ENCODE measurements around the gene FBXL20. TPM values are rescaled to one million over a fixed set of nuclear protein-coding genes. Genes with fewer than 3 reads are reported as not detected.

The FBXL20 gene
- polyA plus RNA-seq, 1 donor (not counting 4 experiments of a cell fraction or from before 2014, with no cell fraction given), result 4.9 TPM

GRCh38 chr17:39212841-39213480 is 188.5 kb downstream of the FBXL20 start:
- no peak for DNase-seq (ENCODE audit: low read depth, low spot score)
- no peaks in the 10 kb centered on the region for H4K20me1 ChIP-seq (ENCODE audit: control insufficient read depth, extremely low read depth, insufficient read depth, low read length)
- peaks cover 42% of the 10 kb centered on the region for H3K27me3 ChIP-seq (ENCODE audit: control insufficient read depth, extremely low read depth, insufficient read depth, low read length)
- H3K27ac ChIP-seq (ENCODE audit: control insufficient read depth, insufficient read depth, low read length), result no peak overlapping the region
- H3K4me3 ChIP-seq (ENCODE audit: control insufficient read depth in 2 of 3, extremely low read depth in 1 of 3, insufficient read depth in 2 of 3, low read depth in 1 of 3, low read length in 3 of 3), result no peak overlapping the region
- no peak overlapping the region for H2AFZ ChIP-seq (ENCODE audit: control insufficient read depth, low read length)
- no peaks in the 10 kb centered on the region for H3K9me3 ChIP-seq (ENCODE audit: control insufficient read depth, low read depth, low read length)
- TF ChIP-seq EZH2 (IDR thresholded peaks at IDR 0.05; ENCODE audit: low read length), result no peak
- no peak for TF ChIP-seq CTCF (optimal IDR thresholded peaks at IDR 0.05 in 1 of 3, IDR thresholded peaks at IDR 0.05 in 1 of 3, conservative IDR thresholded peaks at IDR 0.05 in 1 of 3; ENCODE audit: extremely low read depth in 1 of 3, insufficient read depth in 2 of 3, low read length in 3 of 3)
- H3K4me2 ChIP-seq (ENCODE audit: control insufficient read depth, extremely low read depth, insufficient read depth, low read depth, low read length), result no peak overlapping the region
- H3K9me1 ChIP-seq (ENCODE audit: control insufficient read depth, extremely low read depth, insufficient read depth, low read length), result no peaks in the 10 kb centered on the region
- no peak overlapping the region for H3K9ac ChIP-seq (ENCODE audit: control insufficient read depth, extremely low read depth, insufficient read depth, low read length)
- dilution Hi-C loops (cut with MboI; ENCODE audit: extremely low pct_ligation_motif_present, low sequenced_read_pairs), result no loop called here
- no peaks in the 10 kb centered on the region for H3K79me2 ChIP-seq (ENCODE audit: control insufficient read depth, insufficient read depth, low read length)
- no peak for FAIRE-seq
- H3K36me3 ChIP-seq (ENCODE audit: control insufficient read depth in 2 of 2, extremely low read depth in 1 of 2, insufficient read depth in 2 of 2, low read length in 2 of 2), result no peaks in the 10 kb centered on the region
- H3K4me1 ChIP-seq (ENCODE audit: control insufficient read depth, extremely low read depth, insufficient read depth, low read length), result peaks cover 10% of the 10 kb centered on the region

GRCh38 chr17:39212195-39212810 is 189.1 kb downstream of the FBXL20 start:
- H3K9me1 ChIP-seq (ENCODE audit: control insufficient read depth, extremely low read depth, insufficient read depth, low read length), result no peaks in the 10 kb centered on the region
- peaks cover 44% of the 10 kb centered on the region for H3K27me3 ChIP-seq (ENCODE audit: control insufficient read depth, extremely low read depth, insufficient read depth, low read length)
- no peaks in the 10 kb centered on the region for H4K20me1 ChIP-seq (ENCODE audit: control insufficient read depth, extremely low read depth, insufficient read depth, low read length)
- no peak overlapping the region for H3K9ac ChIP-seq (ENCODE audit: control insufficient read depth, extremely low read depth, insufficient read depth, low read length)
- peaks cover 10% of the 10 kb centered on the region for H3K4me1 ChIP-seq (ENCODE audit: control insufficient read depth, extremely low read depth, insufficient read depth, low read length)
- TF ChIP-seq CTCF (optimal IDR thresholded peaks at IDR 0.05 in 1 of 3, IDR thresholded peaks at IDR 0.05 in 1 of 3, conservative IDR thresholded peaks at IDR 0.05 in 1 of 3; ENCODE audit: extremely low read depth in 1 of 3, insufficient read depth in 2 of 3, low read length in 3 of 3) (no peak), EZH2 (IDR thresholded peaks at IDR 0.05; ENCODE audit: low read length) (no peak)
- no peak overlapping the region for H3K4me3 ChIP-seq (ENCODE audit: control insufficient read depth in 2 of 3, extremely low read depth in 1 of 3, insufficient read depth in 2 of 3, low read depth in 1 of 3, low read length in 3 of 3)
- no peaks in the 10 kb centered on the region for H3K79me2 ChIP-seq (ENCODE audit: control insufficient read depth, insufficient read depth, low read length)
- DNase-seq (ENCODE audit: low read depth, low spot score) (no peak), FAIRE-seq (no peak)
- H3K36me3 ChIP-seq (ENCODE audit: control insufficient read depth in 2 of 2, extremely low read depth in 1 of 2, insufficient read depth in 2 of 2, low read length in 2 of 2), result no peaks in the 10 kb centered on the region
- H3K9me3 ChIP-seq (ENCODE audit: control insufficient read depth, low read depth, low read length), result no peaks in the 10 kb centered on the region
- dilution Hi-C loops (cut with MboI; ENCODE audit: extremely low pct_ligation_motif_present, low sequenced_read_pairs), result no loop called here
- no peak overlapping the region for H3K4me2 ChIP-seq (ENCODE audit: control insufficient read depth, extremely low read depth, insufficient read depth, low read depth, low read length)
- H2AFZ ChIP-seq (ENCODE audit: control insufficient read depth, low read length), result no peak overlapping the region
- H3K27ac ChIP-seq (ENCODE audit: control insufficient read depth, insufficient read depth, low read length), result no peak overlapping the region
